Gastrocnemius medialis (tissue), 4 donors: ENCODE results near the gene APOL5.

Source experiments
- CTCF ChIP-seq, 5 experiments: fragments of 450-650 bp in 3 of 5; fragments of 200-600 bp in 2 of 5; sonication (generic) in 2 of 5; IDR thresholded peaks in 4 of 5; conservative IDR thresholded peaks in 1 of 5; 1 replicate in 4 of 5; 2 replicates in 1 of 5; pipeline ENCODE4 v1.5.1; 2016 to 2019; ENCODE audit warnings: antibody characterized with exemption in 5 of 5, mild to moderate bottlenecking in 3 of 5, moderate library complexity in 3 of 5
- POLR2A ChIP-seq, 2 donors: fragments of 450-650 bp; IDR thresholded peaks; one replicate each; pipeline ENCODE4 v1.6.1; 2017; ENCODE audit warnings: antibody characterized with exemption in 2 of 2, mild to moderate bottlenecking in 2 of 2, moderate library complexity in 2 of 2

GRCh38 chr22:35732116-35732515 lies 14.4 kb downstream of the APOL5 start:
- TF ChIP-seq CTCF (IDR thresholded peaks at IDR 0.05 in 4 of 5, conservative IDR thresholded peaks at IDR 0.05 in 1 of 5) (no peak), POLR2A (IDR thresholded peaks at IDR 0.05) (no peak)
